NCI-H446 (cell line): Measurements from ENCODE around the gene RNF40.
A peak's percentile ranks its signal among the peaks of the same experiment; 100 is the strongest.

Experiments
- DNase-seq, 2 experiments: peaks; one replicate each; lab custom pipeline; 2025; lab: John Stamatoyannopoulos, UW

RNF40 gene

GRCh38 chr16:30761928-30762902 is at the start of gene RNF40, which contains the start of gene CFAP119:
Gene RNF40 (plus strand): TSS chr16:30762322. CDS start chr16:30762546, 224 bp downstream.
Gene CFAP119 (minus strand): TSS chr16:30762062. CDS start chr16:30761748, 314 bp downstream.
- DNase-seq: peak; percentile 95 to 96

DNA sequence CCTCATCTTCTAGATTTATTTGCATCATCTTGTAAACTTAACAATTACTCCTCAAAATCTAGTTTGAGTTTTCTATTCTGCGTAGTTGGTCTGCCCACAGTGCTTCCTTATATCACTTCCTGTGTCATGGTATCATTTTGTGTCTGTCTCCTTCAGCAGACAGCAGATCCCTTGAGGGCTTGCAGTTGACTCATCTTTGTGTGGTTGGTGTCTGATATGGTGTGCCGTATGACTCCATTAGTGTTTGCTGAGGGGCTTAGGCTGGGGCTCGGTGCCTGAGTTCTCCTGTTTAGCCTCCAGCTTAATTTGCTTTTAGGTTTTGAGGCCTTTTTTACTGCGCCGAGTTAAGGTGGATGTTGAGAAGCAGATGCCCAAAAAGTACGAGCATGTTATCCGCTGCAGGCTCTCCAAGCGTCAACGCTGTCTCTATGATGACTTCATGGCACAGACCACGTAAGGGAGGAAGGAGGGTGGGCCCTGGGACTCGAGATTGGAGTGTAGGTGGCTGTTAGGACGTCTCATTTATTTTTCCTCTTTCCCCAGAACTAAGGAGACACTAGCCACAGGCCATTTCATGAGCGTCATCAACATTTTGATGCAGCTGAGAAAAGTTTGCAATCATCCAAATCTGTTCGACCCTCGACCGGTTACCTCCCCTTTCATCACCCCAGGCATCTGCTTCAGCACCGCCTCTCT is 46.2 kb upstream of the RNF40 start:
- DNase-seq: no peak

DNA sequence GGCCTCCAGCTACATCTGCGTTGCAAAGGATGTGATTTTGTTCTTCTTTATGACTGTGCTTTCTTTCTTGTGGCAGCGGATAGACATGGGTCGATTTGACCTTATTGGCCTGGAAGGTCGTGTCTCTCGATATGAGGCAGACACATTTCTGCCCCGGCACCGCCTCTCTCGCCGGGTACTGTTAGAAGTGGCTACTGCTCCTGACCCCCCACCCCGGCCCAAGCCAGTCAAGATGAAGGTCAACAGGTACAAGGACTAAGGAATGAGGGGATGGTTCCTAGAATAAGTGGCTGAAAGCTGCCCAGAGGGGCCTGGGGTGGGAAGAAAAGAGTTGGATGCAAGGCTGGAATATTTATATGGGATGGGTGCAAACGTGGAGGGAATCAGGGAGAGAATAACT is 42.0 kb upstream of the RNF40 start:
- DNase-seq: no peak

GRCh38 chr16:30720694-30721093 is 41.4 kb upstream of the RNF40 start:
- DNase-seq: no peak

GRCh38 chr16:30721167-30721566 is 41.0 kb upstream of the RNF40 start:
- DNase-seq: no peak

DNA sequence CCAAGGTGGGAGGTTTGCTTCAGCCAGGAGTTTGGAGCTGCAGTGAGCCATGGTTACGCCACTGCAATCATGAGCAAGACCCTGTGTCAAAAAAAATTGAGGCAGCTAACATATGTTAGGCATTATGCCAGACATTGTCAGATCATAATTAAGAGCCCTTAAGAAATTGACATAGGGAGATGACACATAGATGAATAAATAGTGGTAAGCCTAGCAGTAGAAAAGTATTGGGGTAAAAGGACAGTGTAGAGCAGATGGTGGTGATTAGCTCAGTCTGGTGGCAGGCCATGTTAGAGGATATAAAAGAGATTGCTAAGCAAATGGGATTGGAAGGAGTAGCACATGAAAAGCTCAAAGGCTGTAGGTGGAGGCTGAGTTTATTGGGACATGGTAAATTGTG is 40.5 kb upstream of the RNF40 start:
- DNase-seq: no peak

- DNase-seq: no peak
These were observed 39.7 kb upstream of the RNF40 start for GRCh38 chr16:30722443-30722842.

GRCh38 chr16:30722916-30723315 is 39.2 kb upstream of the RNF40 start:
- no peak for DNase-seq

DNA sequence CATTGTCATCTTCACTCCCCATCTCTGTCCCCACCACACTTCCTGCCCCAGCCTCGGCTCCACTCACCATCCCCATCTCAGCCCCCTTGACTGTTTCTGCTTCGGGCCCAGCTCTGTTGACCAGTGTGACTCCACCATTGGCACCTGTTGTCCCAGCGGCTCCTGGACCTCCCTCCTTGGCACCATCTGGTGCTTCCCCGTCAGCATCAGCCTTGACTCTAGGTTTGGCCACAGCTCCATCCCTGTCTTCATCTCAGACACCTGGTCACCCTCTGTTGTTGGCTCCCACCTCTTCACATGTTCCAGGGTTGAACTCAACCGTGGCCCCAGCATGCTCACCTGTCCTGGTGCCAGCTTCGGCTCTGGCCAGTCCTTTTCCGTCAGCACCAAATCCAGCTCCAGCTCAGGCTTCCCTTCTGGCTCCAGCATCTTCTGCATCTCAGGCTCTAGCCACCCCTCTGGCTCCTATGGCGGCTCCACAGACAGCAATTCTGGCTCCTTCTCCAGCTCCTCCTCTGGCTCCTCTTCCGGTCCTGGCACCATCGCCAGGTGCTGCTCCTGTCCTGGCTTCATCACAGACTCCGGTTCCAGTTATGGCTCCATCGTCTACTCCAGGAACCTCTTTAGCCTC is 38.3 kb upstream of the RNF40 start:
- DNase-seq: no peak

DNA sequence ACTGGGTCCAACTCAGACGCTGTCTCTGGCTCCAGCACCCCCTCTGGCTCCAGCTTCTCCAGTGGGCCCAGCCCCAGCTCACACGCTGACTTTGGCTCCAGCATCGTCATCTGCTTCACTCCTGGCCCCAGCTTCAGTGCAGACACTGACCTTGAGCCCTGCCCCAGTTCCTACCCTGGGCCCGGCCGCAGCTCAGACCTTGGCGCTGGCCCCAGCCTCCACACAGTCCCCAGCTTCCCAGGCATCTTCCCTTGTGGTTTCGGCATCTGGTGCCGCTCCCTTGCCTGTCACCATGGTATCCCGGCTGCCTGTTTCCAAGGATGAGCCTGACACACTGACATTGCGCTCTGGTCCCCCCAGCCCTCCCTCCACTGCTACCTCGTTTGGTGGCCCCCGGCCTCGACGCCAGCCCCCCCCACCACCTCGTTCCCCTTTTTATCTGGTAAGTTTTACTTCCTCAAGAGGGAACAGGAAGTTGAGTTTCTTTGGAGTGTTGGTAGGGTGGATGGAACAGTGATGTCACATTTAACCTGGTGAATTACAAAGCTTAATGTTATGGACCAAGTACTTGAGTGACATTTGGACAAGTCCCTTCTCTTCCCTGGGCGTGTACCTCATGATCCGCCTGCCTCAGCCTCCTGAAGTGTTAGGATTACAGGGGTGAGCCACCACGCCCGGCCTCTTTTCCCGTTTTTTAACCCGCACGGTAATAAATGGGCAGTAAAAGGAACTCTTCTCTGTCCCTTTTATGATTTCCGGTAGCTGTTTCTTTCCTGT is 37.3 kb upstream of the RNF40 start:
- DNase-seq: no peak

- no peak for DNase-seq
These were observed 36.7 kb upstream of the RNF40 start for GRCh38 chr16:30725418-30725792.

DNA sequence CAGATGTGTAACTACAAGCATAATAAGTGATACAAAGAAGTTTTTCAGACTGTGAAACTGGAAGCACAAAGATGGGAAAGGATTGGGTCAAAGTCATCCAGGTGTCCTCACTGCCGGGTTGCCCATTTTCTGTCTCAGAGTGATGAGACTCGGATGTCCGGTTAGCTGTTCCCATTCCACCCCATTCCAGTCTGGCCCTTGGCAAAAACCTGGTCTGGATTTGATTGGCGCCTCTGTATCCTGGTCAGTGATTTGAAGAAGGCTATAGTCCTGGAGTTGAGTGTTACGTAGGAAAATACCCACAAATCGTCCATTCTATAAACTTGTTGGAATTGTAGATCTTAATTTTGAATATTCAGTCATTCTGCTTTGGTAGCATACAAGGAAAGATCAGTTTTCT is 33.8 kb upstream of the RNF40 start:
- DNase-seq: no peak

DNA sequence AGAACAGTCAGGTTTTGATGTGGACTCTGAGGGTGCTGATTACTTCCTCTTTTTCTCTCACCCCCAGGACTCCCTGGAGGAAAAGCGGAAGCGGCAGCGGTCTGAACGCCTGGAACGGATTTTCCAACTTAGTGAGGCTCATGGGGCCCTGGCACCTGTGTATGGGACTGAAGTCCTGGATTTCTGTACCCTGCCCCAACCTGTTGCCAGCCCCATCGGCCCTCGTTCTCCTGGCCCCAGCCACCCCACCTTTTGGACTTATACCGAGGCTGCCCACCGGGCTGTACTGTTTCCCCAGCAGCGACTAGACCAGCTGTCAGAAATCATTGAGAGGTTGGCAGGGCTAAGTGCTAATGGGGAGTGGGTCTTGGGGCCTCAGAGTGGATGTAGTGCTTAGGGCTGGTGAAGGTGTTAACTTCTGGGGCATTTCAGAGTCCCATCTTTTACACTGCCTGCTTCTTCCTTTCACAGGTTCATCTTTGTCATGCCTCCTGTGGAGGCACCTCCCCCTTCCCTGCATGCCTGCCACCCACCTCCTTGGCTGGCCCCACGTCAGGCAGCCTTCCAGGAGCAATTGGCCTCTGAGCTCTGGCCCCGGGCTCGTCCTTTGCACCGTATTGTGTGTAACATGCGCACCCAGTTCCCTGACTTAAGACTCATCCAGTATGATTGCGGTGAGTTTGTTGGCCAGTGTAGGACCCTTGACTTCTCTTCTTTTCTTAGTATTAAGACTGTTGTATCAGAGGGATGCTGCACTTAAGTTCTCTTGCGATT is 33.0 kb upstream of the RNF40 start:
- no peak for DNase-seq

DNA sequence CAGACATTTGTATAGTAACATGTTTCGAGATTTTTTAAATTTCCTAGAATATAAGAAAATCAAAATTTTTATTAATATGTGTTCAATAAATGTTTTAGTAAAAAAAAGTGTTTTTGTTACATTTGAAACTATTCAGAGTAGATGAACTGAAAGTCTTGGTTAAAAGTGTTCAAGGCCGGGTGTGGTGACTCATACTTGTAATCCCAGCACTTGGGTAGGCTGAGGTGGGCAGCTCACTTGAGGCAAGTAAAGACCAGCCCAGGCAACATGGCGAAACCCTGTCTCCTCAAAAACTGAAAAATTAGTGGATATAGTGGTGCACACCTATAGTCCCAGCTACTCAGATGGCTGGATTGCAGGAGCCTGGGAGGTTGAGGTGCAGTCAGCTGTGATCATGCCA is 30.7 kb upstream of the RNF40 start:
- DNase-seq: no peak

DNA sequence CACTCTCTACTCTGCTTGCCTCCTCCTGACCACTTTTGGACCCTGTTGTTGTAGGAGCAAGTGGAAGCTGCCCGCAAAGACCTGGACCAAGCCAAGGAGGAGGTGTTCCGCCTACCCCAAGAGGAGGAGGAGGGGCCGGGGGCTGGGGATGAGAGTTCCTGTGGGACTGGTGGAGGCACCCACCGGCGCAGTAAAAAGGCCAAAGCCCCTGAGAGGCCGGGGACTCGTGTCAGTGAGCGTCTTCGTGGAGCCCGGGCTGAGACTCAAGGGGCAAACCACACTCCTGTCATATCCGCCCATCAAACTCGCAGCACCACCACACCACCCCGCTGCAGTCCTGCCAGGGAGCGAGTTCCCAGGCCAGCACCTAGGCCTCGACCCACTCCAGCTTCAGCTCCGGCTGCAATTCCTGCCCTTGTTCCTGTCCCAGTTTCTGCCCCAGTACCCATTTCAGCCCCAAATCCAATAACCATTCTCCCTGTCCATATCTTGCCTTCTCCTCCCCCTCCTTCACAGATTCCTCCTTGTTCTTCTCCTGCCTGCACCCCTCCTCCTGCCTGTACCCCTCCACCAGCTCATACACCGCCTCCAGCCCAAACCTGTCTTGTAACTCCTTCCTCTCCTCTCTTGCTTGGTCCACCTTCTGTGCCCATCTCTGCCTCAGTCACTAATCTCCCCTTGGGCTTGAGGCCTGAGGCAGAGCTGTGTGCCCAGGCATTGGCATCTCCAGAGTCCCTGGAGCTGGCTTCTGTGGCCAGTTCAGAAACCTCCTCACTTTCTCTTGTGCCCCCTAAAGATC is 24.9 kb upstream of the RNF40 start:
- no peak for DNase-seq

DNA sequence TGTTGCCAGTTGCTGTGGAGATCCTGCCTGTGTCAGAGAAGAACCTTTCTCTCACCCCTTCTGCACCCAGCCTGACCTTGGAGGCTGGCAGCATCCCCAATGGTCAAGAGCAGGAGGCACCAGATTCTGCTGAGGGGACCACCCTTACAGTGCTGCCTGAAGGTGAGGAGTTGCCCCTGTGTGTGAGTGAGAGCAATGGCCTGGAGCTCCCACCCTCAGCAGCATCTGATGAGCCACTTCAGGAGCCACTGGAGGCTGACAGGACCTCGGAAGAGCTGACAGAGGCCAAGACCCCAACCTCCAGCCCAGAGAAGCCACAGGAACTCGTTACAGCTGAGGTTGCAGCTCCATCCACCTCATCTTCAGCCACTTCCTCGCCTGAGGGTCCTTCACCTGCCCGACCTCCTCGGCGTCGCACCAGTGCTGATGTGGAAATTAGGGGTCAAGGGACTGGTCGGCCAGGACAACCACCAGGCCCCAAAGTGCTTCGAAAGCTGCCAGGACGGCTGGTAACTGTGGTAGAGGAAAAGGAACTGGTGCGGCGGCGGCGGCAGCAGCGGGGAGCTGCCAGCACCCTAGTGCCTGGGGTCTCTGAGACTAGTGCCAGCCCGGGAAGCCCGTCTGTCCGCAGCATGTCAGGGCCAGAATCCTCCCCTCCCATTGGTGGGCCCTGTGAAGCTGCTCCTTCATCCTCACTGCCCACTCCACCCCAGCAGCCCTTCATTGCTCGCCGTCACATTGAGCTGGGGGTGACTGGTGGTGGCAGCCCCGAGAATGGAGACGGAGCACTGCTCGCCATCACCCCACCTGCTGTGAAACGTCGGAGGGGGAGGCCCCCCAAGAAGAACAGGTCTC is 24.1 kb upstream of the RNF40 start:
- no peak for DNase-seq

- DNase-seq: no peak
These were observed 22.9 kb upstream of the RNF40 start for GRCh38 chr16:30738984-30739951.
